HEK293 (cell line): Measurements from ENCODE around the gene NOL6.

Source experiments
- SP2 ChIP-seq: fragments of 450-650 bp; formaldehyde crosslinking; IDR thresholded peaks from 2 replicates; pipeline ENCODE4 v1.5.1; 2016; ENCODE audit warnings: missing biosample characterization, missing genetic modification characterization
- YY1 ChIP-seq: fragments of 450-650 bp; formaldehyde crosslinking; IDR thresholded peaks from 2 replicates; pipeline ENCODE4 v1.5.1; 2018; ENCODE audit warnings: missing biosample characterization, missing genetic modification characterization
- ZNF548 ChIP-seq: fragments of 450-650 bp; formaldehyde crosslinking; IDR thresholded peaks from 2 replicates; pipeline ENCODE4 v1.5.1; 2016; ENCODE audit warnings: missing biosample characterization, missing genetic modification characterization
- ZNF791 ChIP-seq: fragments of 450-650 bp; formaldehyde crosslinking; IDR thresholded peaks from 2 replicates; pipeline ENCODE4 v1.5.1; 2016; ENCODE audit warnings: missing biosample characterization, missing genetic modification characterization
- TF ChIP-seq, protein P1 (sequence below): fragments of 450-650 bp; formaldehyde crosslinking; IDR thresholded peaks from 2 replicates; pipeline ENCODE4 v1.5.1; 2016; ENCODE audit warnings: missing biosample characterization, missing genetic modification characterization
- TF ChIP-seq, protein P2 (sequence below): fragments of 450-650 bp; formaldehyde crosslinking; IDR thresholded peaks from 2 replicates; pipeline ENCODE4 v1.5.1; 2016; ENCODE audit warnings: missing biosample characterization, missing genetic modification characterization

DNA sequence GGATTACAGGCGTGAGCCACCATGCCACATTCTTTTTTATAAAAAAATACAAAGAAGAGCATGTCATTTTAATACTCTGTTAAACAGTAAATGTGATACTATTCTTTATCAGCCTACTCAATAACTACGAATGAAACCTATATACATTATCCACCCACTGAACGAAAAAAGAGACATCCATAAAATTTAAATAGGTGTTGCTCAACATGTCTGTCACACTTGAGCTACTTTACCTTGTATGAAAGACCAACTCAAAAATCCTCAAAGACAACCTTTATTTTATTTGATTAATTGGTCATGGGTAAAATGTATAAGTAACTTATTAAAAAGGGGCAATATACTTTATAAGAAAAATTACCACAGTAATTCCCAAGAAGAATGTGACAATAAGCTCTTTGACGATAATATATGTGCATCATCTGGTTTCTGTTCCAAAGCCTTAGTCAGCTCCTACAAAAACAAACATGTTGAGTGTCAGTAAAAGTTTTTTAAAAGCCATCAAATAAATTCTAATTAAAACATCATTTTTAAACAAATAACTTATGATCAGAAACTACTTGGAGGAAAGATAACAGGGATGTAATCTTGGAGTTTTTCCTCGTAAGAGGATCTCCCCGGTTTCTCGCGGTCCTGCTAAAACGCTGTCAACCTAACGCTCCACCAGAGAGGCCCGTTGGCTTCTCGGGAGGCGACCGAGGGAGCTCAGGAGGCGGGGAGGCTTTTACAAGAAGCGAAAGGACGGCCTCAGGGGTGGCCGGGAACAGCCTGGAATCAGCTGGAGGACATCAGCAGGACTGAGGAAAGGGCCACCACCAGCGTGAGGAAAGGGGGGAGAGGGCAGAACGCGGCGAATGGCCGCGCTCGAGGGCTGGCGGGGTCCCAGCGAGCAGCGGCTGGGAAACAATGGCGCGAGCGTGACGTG, 36.8 kb upstream of the NOL6 start:
- TF ChIP-seq, protein P1, sequence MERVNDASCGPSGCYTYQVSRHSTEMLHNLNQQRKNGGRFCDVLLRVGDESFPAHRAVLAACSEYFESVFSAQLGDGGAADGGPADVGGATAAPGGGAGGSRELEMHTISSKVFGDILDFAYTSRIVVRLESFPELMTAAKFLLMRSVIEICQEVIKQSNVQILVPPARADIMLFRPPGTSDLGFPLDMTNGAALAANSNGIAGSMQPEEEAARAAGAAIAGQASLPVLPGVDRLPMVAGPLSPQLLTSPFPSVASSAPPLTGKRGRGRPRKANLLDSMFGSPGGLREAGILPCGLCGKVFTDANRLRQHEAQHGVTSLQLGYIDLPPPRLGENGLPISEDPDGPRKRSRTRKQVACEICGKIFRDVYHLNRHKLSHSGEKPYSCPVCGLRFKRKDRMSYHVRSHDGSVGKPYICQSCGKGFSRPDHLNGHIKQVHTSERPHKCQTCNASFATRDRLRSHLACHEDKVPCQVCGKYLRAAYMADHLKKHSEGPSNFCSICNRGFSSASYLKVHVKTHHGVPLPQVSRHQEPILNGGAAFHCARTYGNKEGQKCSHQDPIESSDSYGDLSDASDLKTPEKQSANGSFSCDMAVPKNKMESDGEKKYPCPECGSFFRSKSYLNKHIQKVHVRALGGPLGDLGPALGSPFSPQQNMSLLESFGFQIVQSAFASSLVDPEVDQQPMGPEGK, result no peak
- TF ChIP-seq, protein P2, sequence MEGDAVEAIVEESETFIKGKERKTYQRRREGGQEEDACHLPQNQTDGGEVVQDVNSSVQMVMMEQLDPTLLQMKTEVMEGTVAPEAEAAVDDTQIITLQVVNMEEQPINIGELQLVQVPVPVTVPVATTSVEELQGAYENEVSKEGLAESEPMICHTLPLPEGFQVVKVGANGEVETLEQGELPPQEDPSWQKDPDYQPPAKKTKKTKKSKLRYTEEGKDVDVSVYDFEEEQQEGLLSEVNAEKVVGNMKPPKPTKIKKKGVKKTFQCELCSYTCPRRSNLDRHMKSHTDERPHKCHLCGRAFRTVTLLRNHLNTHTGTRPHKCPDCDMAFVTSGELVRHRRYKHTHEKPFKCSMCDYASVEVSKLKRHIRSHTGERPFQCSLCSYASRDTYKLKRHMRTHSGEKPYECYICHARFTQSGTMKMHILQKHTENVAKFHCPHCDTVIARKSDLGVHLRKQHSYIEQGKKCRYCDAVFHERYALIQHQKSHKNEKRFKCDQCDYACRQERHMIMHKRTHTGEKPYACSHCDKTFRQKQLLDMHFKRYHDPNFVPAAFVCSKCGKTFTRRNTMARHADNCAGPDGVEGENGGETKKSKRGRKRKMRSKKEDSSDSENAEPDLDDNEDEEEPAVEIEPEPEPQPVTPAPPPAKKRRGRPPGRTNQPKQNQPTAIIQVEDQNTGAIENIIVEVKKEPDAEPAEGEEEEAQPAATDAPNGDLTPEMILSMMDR (tag by site-specific recombination), result no peak
- TF ChIP-seq ZNF548 (tag by site-specific recombination) (no peak), SP2 (tag by site-specific recombination) (no peak), YY1 (tag by site-specific recombination) (peak; percentile 78; the same call in 1 of the 2 replicates), ZNF791 (no peak)
